ENCODE data around the gene CA5A. TPM values are rescaled to one million over a fixed set of nuclear protein-coding genes. Genes with fewer than 3 reads are reported as not detected.

The CA5A gene
- total RNA-seq, 4 donors from 2014 or later = not detected

DNA sequence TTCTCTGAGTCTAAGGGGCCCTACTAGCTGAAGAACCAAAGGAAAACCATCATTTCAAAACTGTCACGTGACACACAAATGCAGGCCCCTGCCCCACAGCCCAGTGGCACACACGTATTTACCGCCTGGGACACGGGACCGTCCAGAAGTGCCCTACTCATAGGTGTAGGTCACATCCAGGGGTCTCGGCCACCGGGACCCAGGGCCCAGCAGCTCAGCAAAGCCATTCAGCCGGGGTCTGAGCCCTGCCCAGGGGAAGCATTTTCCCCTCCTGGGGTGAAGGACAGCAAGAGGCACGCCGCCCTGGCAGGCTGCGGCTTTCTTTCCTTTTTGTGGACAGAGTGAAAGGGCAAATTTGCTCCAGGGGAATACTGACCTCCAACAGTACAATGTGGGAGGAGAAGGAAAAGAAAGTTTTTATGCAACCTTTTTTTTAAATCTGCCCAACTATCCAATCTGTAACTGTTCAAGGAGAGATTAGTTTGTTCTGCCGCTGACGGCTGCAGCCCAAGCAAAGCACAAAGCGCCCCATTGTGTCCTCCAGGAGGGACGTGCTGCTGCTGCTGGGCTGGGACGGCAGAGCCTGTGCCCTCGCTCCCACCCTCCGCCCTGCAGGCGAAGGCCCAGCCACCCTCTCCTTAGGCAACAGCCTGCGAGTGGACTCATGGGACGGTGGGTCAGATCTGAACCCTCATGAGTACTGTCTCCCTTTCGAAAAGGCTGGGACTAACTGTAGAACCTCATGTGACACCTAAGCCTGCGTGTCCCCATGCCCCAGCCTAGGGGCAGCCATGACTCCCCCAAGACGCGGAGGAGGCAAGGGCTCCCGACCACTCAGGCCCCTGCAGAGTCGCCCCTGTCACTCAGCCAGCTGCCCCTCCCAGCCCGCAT is 88.3 kb downstream of the CA5A start:
- TF ChIP-seq, protein P1, sequence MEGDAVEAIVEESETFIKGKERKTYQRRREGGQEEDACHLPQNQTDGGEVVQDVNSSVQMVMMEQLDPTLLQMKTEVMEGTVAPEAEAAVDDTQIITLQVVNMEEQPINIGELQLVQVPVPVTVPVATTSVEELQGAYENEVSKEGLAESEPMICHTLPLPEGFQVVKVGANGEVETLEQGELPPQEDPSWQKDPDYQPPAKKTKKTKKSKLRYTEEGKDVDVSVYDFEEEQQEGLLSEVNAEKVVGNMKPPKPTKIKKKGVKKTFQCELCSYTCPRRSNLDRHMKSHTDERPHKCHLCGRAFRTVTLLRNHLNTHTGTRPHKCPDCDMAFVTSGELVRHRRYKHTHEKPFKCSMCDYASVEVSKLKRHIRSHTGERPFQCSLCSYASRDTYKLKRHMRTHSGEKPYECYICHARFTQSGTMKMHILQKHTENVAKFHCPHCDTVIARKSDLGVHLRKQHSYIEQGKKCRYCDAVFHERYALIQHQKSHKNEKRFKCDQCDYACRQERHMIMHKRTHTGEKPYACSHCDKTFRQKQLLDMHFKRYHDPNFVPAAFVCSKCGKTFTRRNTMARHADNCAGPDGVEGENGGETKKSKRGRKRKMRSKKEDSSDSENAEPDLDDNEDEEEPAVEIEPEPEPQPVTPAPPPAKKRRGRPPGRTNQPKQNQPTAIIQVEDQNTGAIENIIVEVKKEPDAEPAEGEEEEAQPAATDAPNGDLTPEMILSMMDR (IDR thresholded peaks at IDR 0.05) = no peak
- DNase-seq (ENCODE audit: low spot score) = no peak
- ATAC-seq (ENCODE audit: low FRiP score) = no peak

DNA sequence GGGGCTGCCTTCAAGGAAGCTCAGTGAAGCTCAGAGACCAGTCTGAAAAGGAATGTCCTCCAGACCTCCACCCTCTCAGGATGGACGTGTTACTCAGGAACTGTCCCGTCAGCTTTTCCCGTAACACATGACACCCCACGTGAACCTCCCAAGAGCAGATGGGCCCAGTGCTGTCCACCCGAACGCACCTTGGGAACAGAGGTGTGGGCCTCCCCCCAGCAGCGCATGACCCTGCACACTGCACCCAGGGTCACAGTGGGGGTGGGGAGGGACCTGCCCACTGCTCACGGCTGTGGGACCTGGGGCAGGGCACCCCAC is 88.9 kb downstream of the CA5A start:
- no peak for ATAC-seq (ENCODE audit: low FRiP score)
- TF ChIP-seq, protein P1 (IDR thresholded peaks at IDR 0.05) = no peak
- DNase-seq (ENCODE audit: low spot score) = no peak

DNA sequence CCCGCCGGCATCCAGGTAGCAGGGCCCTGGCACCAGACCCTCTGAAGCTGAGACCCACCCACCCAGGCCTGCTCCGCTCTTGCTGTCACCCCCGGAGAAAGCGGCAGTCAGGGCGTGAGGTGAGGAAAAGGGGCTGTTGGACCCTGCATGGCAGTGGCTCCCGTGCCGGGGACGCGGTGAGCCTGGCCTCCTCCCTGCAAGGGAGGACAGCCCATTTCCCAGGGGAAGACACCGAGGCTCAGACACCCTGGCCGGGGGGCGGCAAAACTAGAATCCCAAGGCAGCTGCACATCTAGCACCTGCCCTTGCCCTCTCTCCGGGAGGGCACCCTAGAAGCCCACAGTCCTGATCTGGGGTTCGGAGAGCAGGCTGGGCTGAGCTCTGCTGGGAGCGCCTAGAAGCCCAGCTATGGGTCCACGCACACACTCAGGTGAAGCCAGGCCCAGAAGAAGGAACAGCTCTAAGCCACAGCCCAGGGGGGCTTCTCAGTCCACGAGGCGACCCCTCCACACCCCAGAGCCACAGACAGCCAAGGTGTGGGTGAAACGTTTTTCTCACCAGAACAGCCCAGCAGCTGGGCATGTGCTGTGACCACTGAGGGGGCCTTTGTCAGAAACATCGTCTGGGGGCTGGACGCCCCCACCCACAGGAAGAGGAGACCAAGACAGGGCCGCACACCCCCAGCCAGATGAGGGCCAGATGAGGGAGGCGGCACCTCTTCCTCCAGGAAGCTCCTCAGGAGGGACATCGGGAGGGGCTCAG is 89.4 kb downstream of the CA5A start:
- DNase-seq (ENCODE audit: low spot score) (no peak), ATAC-seq (ENCODE audit: low FRiP score) (no peak)
- TF ChIP-seq, protein P1 (IDR thresholded peaks at IDR 0.05) = no peak

DNA sequence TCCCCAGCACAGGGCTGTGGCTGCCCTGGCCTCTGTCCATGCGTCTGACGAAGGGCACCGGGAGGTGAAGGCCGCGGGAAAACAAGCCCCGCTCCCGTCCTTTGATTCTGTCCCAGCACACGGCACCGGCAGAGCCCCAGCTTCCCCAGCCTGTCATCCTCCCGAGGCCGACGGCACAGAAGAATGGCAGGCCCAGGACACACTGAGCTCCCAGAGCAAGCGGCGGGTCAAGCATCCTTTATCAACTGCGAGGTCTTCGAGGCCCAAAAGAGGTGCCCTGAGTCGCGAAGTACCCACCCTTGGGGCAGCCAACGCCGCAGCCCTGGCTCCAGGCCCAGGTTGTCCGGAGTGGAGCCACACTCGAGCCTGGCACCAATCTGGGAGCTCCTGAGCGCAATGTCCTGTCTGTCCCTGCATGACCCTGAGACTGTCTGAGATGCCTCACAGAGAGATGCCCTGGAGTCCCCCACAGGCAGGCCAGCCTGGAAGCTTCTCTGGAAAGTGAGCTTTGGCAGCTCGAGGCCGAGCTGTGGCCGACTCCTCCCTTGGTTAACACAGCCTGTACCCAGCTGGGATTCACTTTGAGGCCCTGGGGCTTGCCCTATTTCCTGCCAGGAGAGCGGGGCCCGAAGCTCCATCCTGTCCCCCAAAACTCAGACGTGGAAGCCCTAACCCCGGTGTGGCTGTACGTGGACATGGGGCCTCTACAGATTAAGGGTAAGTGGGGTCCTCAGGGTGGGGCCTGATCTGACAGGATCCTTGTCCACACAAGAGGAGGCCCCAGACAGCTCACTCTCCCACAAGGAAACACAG is 90.3 kb downstream of the CA5A start:
- TF ChIP-seq, protein P1 (IDR thresholded peaks at IDR 0.05) = no peak

DNA sequence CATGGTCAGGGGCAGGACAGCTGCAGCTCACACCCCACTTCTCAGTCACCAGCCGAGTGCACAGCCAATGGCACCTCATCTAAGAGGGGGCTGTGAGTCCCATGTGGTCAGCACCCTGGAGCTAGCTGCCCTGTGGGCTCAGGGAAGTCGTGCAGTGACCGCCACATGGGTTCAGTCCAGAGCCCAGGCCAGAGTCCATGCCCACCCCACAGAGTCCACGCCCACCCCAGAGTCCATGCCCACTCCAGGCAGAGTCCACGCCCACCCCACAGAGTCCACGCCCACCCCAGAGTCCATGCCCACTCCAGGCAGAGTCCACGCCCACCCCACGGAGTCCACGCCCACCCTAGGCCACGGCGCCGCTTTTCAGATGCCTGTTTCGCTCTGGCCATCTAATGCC is 91.1 kb downstream of the CA5A start:
- TF ChIP-seq, protein P1 (IDR thresholded peaks at IDR 0.05) = no peak
- ATAC-seq (ENCODE audit: low FRiP score) = peak; percentile 4
- no peak for DNase-seq (ENCODE audit: low spot score)

More for the DNA sequence above, 90.3 kb downstream of the CA5A start:
- ATAC-seq (ENCODE audit: low FRiP score) (no peak), DNase-seq (ENCODE audit: low spot score) (no peak)

DNA sequence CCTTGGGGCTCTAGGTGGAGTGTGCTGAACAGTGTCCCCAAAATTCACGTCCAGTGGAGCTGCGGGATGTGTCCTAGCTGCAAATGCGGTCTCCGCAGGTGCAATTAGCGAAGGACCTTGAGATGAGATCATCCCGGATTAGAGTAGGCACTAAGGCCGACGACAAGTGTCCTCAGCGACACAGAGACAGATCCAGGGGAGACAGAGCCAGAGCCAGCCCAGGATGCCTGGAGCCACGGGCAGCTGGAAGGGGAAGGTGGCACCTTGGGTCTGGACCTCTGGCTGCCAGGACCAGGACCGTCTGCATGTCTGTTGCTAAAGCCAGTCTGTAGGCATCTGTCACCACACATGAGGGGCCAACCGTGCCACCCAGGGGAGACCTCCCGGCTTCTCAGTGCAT is 91.5 kb downstream of the CA5A start:
- TF ChIP-seq, protein P1 (IDR thresholded peaks at IDR 0.05) = peak in 1 of 3 donors; percentile 5
- ATAC-seq (ENCODE audit: low FRiP score) (no peak), DNase-seq (ENCODE audit: low spot score) (no peak)

All from omental fat pad (tissue), 4 donors.